PFSK-1 (cell line): ENCODE measurements around the gene SERP2.

Experiments
- FOXP2 ChIP-seq: optimal IDR thresholded peaks from 2 replicates; pipeline ENCODE3; 2011; ENCODE audit warnings: borderline replicate concordance, control low read depth, inconsistent platforms; ENCODE audit not compliant: insufficient read depth; ENCODE audit errors: extremely low read length, extremely low read depth
- POLR2AphosphoS5 ChIP-seq: IDR thresholded peaks from 2 replicates; pipeline ENCODE4 v1.6.1; 2012; ENCODE audit warnings: low read depth, mild to moderate bottlenecking, control low read depth, low read length, moderate library complexity
- REST ChIP-seq, 2 experiments: IDR thresholded peaks; 2 replicates each; pipeline versions ENCODE4 v1.6.1 to v1.8.0; 2011 to 2012; ENCODE audit warnings: low read depth in 2 of 2, low read length in 2 of 2, control low read depth in 1 of 2, inconsistent platforms in 1 of 2, mild to moderate bottlenecking in 1 of 2, moderate library complexity in 1 of 2; ENCODE audit not compliant: insufficient read depth in 1 of 2
- SIN3A ChIP-seq: IDR thresholded peaks from 2 replicates; pipeline ENCODE4 v1.6.1; 2012; ENCODE audit warnings: mild to moderate bottlenecking, low read length, moderate library complexity, borderline replicate concordance; ENCODE audit not compliant: insufficient read depth
- TAF1 ChIP-seq: IDR thresholded peaks from 2 replicates; pipeline ENCODE4 v1.6.1; 2012; ENCODE audit warnings: low read length, control low read depth, borderline replicate concordance; ENCODE audit not compliant: insufficient read depth

- TF ChIP-seq REST (IDR thresholded peaks at IDR 0.05; ENCODE audit: insufficient read depth in 1 of 2, low read depth in 2 of 2, low read length in 2 of 2) (no peak), FOXP2 (no peak), POLR2AphosphoS5 (no peak), SIN3A (no peak), TAF1 (no peak)
Measured at GRCh38 chr13:44373601-44374347, at the start of gene SERP2.
